Activated CD4-positive, alpha-beta T cell treated with anti-CD3 and anti-CD28 coated beads, Interleukin-2, amount 10 ng/mL, durations not matched to agents 7 days and 5 days (primary cell): ENCODE results near the gene ADORA2B. TPM values are rescaled to one million over a fixed set of nuclear protein-coding genes. Genes with fewer than 3 reads are reported as not detected.
A peak's percentile ranks its signal among the peaks of the same experiment; 100 is the strongest.
"Not testable (repeated sequence)": the region's sequence is repeated elsewhere in the genome, so short reads cannot be mapped to it uniquely, and the experiment has no call there.

Experiments used
- CTCF ChIA-PET: fragments of 350-600 bp; sonication (Branson Sonifier 250); formaldehyde crosslinking; loops from one replicate; lab custom pipeline; 2021; ENCODE audit warnings: antibody characterized with exemption; lab: Charles Lee
- POLR2A ChIA-PET: fragments of 350-600 bp; sonication (Branson Sonifier 250); formaldehyde crosslinking; loops from one replicate; lab custom pipeline; 2021; ENCODE audit warnings: antibody characterized with exemption; lab: Charles Lee
- DNase-seq: peaks from one replicate; pipeline ENCODE4 v3.0.0-alpha.2; 2020
- H3K27ac Mint-ChIP-seq: one replicate; pipeline ENCODE4 v1.8.0; 2021; ENCODE audit warnings: mild to moderate bottlenecking, moderate library complexity, mixed read lengths
- H3K27me3 Mint-ChIP-seq: one replicate; pipeline ENCODE4 v1.8.0; 2021; ENCODE audit warnings: mixed read lengths
- H3K36me3 Mint-ChIP-seq: one replicate; pipeline ENCODE4 v1.8.0; 2021; ENCODE audit warnings: low read depth, mixed read lengths
- H3K4me1 Mint-ChIP-seq: one replicate; pipeline ENCODE4 v1.8.0; 2021; ENCODE audit warnings: mixed read lengths
- H3K4me3 Mint-ChIP-seq: one replicate; pipeline ENCODE4 v1.8.0; 2021; ENCODE audit warnings: mild to moderate bottlenecking, moderate library complexity, mixed read lengths
- H3K9me3 Mint-ChIP-seq: one replicate; pipeline ENCODE4 v1.8.0; 2021; ENCODE audit warnings: mixed read lengths
- total RNA-seq, 2 experiments: library from RNA; stranded (reverse); gene quantifications; one replicate each; pipeline ENCODE4 v1.2.3, GENCODE V29; 2021

The ADORA2B gene
- total RNA-seq, 2 experiments from 2014 or later, result 0.25 to 0.29 TPM

DNA sequence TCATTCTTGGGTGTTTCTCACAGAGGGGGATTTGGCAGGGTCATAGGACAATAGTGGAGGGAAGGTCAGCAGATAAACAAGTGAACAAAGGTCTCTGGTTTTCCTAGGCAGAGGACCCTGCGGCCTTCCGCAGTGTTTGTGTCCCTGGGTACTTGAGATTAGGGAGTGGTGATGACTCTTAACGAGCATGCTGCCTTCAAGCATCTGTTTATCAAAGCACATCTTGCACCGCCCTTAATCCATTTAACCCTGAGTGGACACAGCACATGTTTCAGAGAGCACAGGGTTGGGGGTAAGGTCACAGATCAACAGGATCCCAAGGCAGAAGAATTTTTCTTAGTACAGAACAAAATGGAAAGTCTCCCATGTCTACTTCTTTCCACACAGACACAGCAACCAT, 34.1 kb downstream of the ADORA2B start:
- CTCF ChIA-PET, result interaction anchor here (1.1 kb wide), 1 partner anchor 9 kb away, joined by 4 read pairs; no protein-coding TSS in a partner anchor

DNA sequence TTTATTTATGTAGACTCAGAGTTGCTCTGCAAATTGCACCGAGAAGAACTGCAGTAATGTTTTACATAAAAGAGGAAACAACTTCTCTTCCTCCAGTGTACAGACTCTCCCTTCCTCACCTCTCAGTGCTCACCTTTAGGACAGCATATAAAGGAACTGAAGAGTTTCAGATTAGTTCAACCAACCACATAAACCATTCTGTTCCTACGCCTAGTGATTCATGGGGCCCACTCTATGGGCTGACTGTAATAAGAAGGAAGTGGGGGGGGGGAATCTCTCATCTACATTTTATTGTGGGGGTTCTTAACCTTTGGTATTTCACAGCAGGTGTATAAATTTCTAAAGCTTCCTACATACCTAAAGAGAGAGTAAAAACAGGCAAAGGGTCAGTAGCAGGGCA, 36.3 kb downstream of the ADORA2B start:
- no peak for DNase-seq
- H3K9me3 Mint-ChIP-seq, result no peaks in the 10 kb centered on the region
- CTCF ChIA-PET, result no interaction called here
- no peak overlapping the region for H3K4me3 Mint-ChIP-seq
- POLR2A ChIA-PET, result no interaction called here
- no peak overlapping the region for H3K27ac Mint-ChIP-seq
- peaks cover 32% of the 10 kb centered on the region for H3K36me3 Mint-ChIP-seq
- peaks cover 18% of the 10 kb centered on the region for H3K4me1 Mint-ChIP-seq
- H3K27me3 Mint-ChIP-seq, result no peaks in the 10 kb centered on the region

More for the DNA sequence above, 34.1 kb downstream of the ADORA2B start:
- Mint-ChIP-seq H3K36me3 (peaks cover 29% of the 10 kb centered on the region), H3K4me1 (peaks cover 18% of the 10 kb centered on the region)
- H3K27me3 Mint-ChIP-seq, H3K4me3 Mint-ChIP-seq, DNase-seq, H3K9me3 Mint-ChIP-seq, POLR2A ChIA-PET, H3K27ac Mint-ChIP-seq: not testable (repeated sequence)

DNA sequence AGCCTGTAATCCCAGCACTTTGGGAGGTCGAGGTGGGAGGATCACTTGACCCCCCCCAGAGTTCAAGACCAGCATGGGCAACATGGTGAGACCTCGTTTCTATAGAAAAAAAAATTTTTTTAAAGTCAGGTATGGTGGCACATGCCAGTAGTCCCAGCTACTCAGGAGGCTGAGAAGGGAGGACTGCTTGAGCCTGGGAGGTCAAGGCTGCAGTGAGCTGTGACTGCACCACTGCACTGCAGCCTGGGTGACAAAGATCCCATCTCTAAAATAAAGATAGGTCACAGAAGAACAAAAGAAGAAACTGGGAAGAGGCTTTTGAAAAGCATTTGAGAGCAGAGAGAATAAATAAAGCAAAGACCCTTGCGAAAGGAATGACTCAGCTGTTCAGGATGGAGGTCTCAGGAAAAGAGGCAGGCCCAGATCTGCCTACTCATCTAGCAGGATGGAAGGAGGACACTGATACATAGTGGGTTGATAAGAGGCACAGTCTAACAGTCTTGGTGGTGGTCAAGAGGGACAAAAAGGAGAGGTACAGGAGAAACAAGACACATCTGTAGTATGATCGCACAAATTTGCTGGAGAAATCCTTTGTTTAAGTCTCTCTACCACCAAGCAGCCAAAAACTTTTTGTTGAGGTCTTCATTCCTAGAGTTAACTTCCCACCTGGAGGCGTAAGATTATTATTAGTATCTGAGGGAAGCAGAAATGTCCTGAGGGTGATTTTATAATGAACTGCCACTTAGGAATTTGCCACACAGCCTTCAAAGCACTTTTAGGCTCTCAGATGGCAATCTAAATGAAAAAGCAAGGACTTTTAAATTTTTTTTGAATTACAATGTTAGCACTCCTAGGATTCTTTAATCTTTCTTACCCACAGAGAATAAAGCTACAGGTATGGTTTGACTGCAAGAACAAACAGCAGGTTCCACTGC, 37.0 kb downstream of the ADORA2B start:
- Mint-ChIP-seq H3K27me3 (no peaks in the 10 kb centered on the region), H3K4me1 (peaks cover 18% of the 10 kb centered on the region), H3K9me3 (no peaks in the 10 kb centered on the region), H3K4me3 (no peak overlapping the region), H3K27ac (no peak overlapping the region), H3K36me3 (peaks cover 32% of the 10 kb centered on the region)
- ChIA-PET POLR2A (no interaction called here), CTCF (interaction anchor here (1.1 to 1.2 kb wide), 2 partner anchors 12 to 37 kb away, joined by 3 read pairs; partner anchors contain the start of gene ADORA2B)
- DNase-seq, result no peak

DNA sequence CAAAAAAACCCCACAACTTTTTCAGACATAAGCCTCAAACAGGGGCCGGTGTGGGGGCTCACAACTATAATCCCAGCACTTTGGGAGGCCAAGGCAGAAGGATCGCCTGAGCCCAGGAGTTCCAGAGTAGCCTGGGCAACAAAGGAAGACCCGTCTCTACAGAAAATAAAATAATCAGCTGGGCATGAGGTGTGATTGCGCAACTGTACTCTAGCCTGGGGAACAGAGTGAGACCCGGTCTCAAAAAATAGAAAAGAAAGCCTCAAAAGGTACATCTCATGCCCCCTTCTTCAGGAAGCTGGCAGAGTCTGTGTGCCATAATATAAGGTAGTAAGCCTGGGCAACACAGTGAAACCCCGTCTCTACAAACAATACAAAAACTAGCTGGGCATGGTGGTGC, 51.4 kb downstream of the ADORA2B start:
- Mint-ChIP-seq H3K9me3 (no peaks in the 10 kb centered on the region), H3K4me1 (peaks cover 19% of the 10 kb centered on the region), H3K27me3 (no peaks in the 10 kb centered on the region), H3K36me3 (peaks cover 12% of the 10 kb centered on the region), H3K4me3 (no peak overlapping the region), H3K27ac (no peak overlapping the region)
- DNase-seq, result no peak
- POLR2A ChIA-PET, result no interaction called here
- CTCF ChIA-PET, result interaction anchor here (0.6 to 1.2 kb wide), 3 partner anchors 52 to 1054 kb away, joined by 3 to 4 read pairs (median 3); partner anchors contain the start of gene ADORA2B

DNA sequence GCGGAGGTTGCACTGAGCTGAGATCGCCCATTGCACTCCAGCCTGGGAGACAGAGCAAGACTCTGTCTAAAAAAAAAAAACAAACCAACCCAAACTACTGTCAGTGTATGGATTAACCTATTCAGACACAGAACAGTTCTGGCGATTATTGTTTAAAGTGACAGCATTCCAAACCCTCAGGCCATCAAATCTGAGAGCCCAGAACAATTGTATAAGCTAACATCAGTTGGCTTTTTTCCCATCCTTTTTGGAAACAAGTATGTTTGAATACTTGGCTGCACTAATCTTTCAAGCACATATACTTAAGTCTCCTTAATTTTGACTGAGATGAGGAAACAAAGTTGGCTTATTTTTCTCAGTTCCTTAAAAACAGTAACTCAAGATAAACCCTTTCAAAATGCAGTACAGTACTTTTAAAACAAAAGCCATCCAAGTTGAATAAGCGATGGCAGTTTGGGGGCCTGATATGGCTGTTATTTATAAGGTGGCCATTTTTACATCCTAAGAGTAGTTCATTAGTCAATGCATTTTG, 53.2 kb downstream of the ADORA2B start:
- ChIA-PET POLR2A (no interaction called here), CTCF (interaction anchor here (0.6 to 3.0 kb wide), 3 partner anchors 30 to 58 kb away, joined by 3 to 14 read pairs (median 5); partner anchors contain the start of gene ADORA2B)
- H3K4me1 Mint-ChIP-seq, result peaks cover 29% of the 10 kb centered on the region
- H3K36me3 Mint-ChIP-seq, result peaks cover 30% of the 10 kb centered on the region
- H3K27me3 Mint-ChIP-seq, result no peaks in the 10 kb centered on the region
- H3K4me3 Mint-ChIP-seq, result peak overlapping the region; percentile 86
- peaks cover 6% of the 10 kb centered on the region for H3K9me3 Mint-ChIP-seq
- DNase-seq, result no peak
- H3K27ac Mint-ChIP-seq, result no peak overlapping the region

GRCh38 chr17:15999141-15999973, 54.4 kb downstream of the ADORA2B start, which contains the start of the genes TTC19 and ZSWIM7:
TTC19 (plus strand) TSS chr17:15999824; CDS start chr17:15999849, 25 bp downstream.
ZSWIM7 (minus strand) TSS chr17:15999704; CDS start chr17:15999594, 110 bp downstream.
- Mint-ChIP-seq H3K4me1 (peaks cover 33% of the 10 kb centered on the region), H3K9me3 (peaks cover 6% of the 10 kb centered on the region), H3K4me3 (peak within 1 kb of the TSS; percentile 96), H3K27me3 (no peaks in the 10 kb centered on the region), H3K36me3 (peaks cover 41% of the 10 kb centered on the region), H3K27ac (peak within 1 kb of the TSS; percentile 99)
- DNase-seq, result peak; percentile 93
- ChIA-PET CTCF (interaction anchor here (0.7 to 3.0 kb wide), 6 partner anchors 14 to 215 kb away, joined by 3 to 14 read pairs (median 6); partner anchors contain the start of gene ADORA2B), POLR2A (no interaction called here)

- Mint-ChIP-seq H3K4me1 (peaks cover 33% of the 10 kb centered on the region), H3K27me3 (no peaks in the 10 kb centered on the region), H3K36me3 (peaks cover 46% of the 10 kb centered on the region), H3K27ac (peak overlapping the region; percentile 93), H3K9me3 (peaks cover 6% of the 10 kb centered on the region), H3K4me3 (peak overlapping the region; percentile 96)
- ChIA-PET CTCF (interaction anchor here (0.6 to 3.0 kb wide), 5 partner anchors 8 to 171 kb away, joined by 3 to 14 read pairs (median 5); partner anchors contain the start of gene ADORA2B), POLR2A (no interaction called here)
- DNase-seq, result no peak
Observed at GRCh38 chr17:15999974-16000827, 55.3 kb downstream of the ADORA2B start.

DNA sequence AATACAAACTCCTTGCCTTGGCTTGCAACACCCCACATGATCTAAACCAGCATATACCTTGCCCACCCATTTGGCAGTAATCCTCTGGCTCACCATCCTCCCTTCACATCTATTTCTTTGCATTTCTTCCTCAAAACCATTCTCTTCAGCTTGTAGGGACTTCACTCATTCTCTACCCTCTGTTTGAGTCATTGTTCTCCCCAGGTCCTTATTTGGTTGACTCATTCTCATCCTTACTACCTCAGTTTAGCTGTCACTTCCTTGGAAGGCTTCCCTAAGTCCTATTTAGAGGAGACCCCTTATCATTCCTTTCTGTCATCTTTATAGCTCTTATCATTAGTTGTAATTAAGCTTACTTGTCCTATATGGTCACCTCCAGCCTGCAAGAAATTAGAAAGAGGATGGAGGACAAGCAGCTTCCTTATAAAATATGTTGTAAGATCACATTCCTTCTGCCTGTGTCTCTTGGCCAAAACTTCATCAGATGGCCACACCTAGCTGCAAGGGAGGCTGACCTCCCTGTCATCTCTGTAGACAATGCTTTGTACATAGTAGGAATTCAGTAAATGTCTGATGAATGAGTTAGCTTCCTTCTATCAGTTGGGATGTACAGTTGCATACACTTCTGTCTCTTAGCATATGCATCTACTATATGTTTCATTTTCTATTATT, 56.4 kb downstream of the ADORA2B start:
- POLR2A ChIA-PET, result no interaction called here

GRCh38 chr17:16002708-16003260, 57.9 kb downstream of the ADORA2B start:
- Mint-ChIP-seq H3K36me3 (peaks cover 65% of the 10 kb centered on the region), H3K27ac (no peak overlapping the region), H3K4me1 (peaks cover 33% of the 10 kb centered on the region), H3K4me3 (no peak overlapping the region), H3K27me3 (no peaks in the 10 kb centered on the region), H3K9me3 (peaks cover 6% of the 10 kb centered on the region)
- POLR2A ChIA-PET, result interaction anchor here (0.6 kb wide), 1 partner anchor 1972 kb away, joined by 4 read pairs; no protein-coding TSS in a partner anchor
- CTCF ChIA-PET, result interaction anchor here (1.2 kb wide), 1 partner anchor 24 kb away, joined by 3 read pairs; no protein-coding TSS in a partner anchor
- no peak for DNase-seq

More for the DNA sequence above, 56.4 kb downstream of the ADORA2B start:
- Mint-ChIP-seq H3K36me3 (peaks cover 55% of the 10 kb centered on the region), H3K27me3 (no peaks in the 10 kb centered on the region), H3K27ac (peak overlapping the region; percentile 93), H3K4me3 (peak overlapping the region; percentile 96), H3K4me1 (peaks cover 33% of the 10 kb centered on the region), H3K9me3 (peaks cover 6% of the 10 kb centered on the region)
- CTCF ChIA-PET, result interaction anchor here (0.6 to 1.2 kb wide), 5 partner anchors 15 to 567 kb away, joined by 3 to 4 read pairs (median 3); partner anchors contain the start of gene ZNF287
- no peak for DNase-seq

DNA sequence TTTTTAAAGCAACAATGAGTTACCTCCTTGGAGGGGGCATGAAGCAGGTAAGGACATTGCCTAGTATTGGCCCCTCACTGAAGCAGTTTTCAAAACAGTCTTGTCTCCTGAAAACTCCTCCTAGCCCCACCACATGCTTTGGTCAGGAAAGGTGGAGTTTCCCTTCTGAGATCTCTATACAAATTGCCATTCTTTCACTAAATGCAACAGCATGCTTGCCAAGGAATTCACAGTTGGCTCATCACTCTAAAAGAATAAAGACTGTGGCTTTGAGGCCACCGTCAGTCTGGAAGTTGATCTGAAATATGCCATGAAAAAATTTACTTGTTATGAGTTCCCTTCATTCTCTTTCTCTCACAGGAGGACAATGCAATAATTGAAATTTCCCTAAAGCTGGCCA, 58.9 kb downstream of the ADORA2B start:
- peaks cover 6% of the 10 kb centered on the region for H3K9me3 Mint-ChIP-seq
- H3K36me3 Mint-ChIP-seq, result peaks cover 75% of the 10 kb centered on the region
- no peak for DNase-seq
- ChIA-PET CTCF (no interaction called here), POLR2A (no interaction called here)
- H3K27me3 Mint-ChIP-seq, result no peaks in the 10 kb centered on the region
- no peak overlapping the region for H3K4me3 Mint-ChIP-seq
- H3K4me1 Mint-ChIP-seq, result peaks cover 29% of the 10 kb centered on the region
- peak overlapping the region; percentile 15 for H3K27ac Mint-ChIP-seq
